ENCODE results near the gene POLR1E. TPM values are rescaled to one million over a fixed set of nuclear protein-coding genes. Genes with fewer than 3 reads are reported as not detected.

POLR1E gene
- total RNA-seq, 1 experiment from 2014 or later = 60.9 TPM

- H3K4me1 ChIP-seq (ENCODE audit: control insufficient read depth in 1 of 2, insufficient read depth in 2 of 2, low read length in 2 of 2) = no peaks in the 10 kb centered on the region
- peaks cover 80% of the 10 kb centered on the region for H3K79me2 ChIP-seq (ENCODE audit: insufficient read depth, low read length)
- intact Hi-C loops (cut with micrococcal nuclease) = no loop called here
- DNase-seq (ENCODE audit: low read depth, low spot score) (no peak), ATAC-seq (no peak)
- H3K9ac ChIP-seq (ENCODE audit: low read length) = no peak overlapping the region
- CTCF ChIA-PET = no interaction called here
- H4K20me1 ChIP-seq (ENCODE audit: insufficient read depth) = peaks cover 7% of the 10 kb centered on the region; the same call in 1 of the 2 replicates
- POLR2A ChIA-PET = no interaction called here
- H3K27me3 ChIP-seq (ENCODE audit: insufficient read depth, low read length) = no peaks in the 10 kb centered on the region
- H3K4me2 ChIP-seq (ENCODE audit: low read length) = no peak overlapping the region
- peaks cover 64 to 81% of the 10 kb centered on the region in 2 experiments; a peak in 3 of 4 replicates for H3K36me3 ChIP-seq (ENCODE audit: control insufficient read depth in 1 of 2, insufficient read depth in 2 of 2, low read length in 2 of 2)
- no peaks in the 10 kb centered on the region for H3K9me3 ChIP-seq (ENCODE audit: control insufficient read depth in 1 of 2, insufficient read depth in 1 of 2, low read depth in 1 of 2, low read length in 2 of 2)
- RAD21 ChIA-PET (ENCODE audit: low non-redundant PET in 1 of 2, low total read pairs in 2 of 2, uncharacterized antibody in 2 of 2, unreplicated experiment in 2 of 2) = no interaction called here
- TF ChIP-seq SP1 (IDR thresholded peaks at IDR 0.05; ENCODE audit: low read depth) (no peak), FOSL1 (IDR thresholded peaks at IDR 0.05; ENCODE audit: low read depth) (no peak), POLR2AphosphoS5 (IDR thresholded peaks at IDR 0.05; ENCODE audit: low read depth, low read length) (no peak), ZFX (IDR thresholded peaks at IDR 0.05) (no peak), ZNF274 (IDR thresholded peaks at IDR 0.05; ENCODE audit: low read depth, low read length) (no peak), ELF1 (IDR thresholded peaks at IDR 0.05; ENCODE audit: borderline replicate concordance, low read depth) (no peak), YY1 (IDR thresholded peaks at IDR 0.05; ENCODE audit: extremely low read depth, insufficient replicate concordance, low read depth, low read length) (no peak), CBX3 (IDR thresholded peaks at IDR 0.05; ENCODE audit: low read depth) (no peak), EZH2phosphoT487 (IDR thresholded peaks at IDR 0.05; ENCODE audit: borderline replicate concordance) (no peak), POLR2A (IDR thresholded peaks at IDR 0.05; ENCODE audit: borderline replicate concordance, extremely low read depth, insufficient read depth, insufficient read length) (no peak), CEBPB (IDR thresholded peaks at IDR 0.05; ENCODE audit: low read depth) (no peak), JUND (IDR thresholded peaks at IDR 0.05) (no peak)
- TF ChIP-seq, protein P1, sequence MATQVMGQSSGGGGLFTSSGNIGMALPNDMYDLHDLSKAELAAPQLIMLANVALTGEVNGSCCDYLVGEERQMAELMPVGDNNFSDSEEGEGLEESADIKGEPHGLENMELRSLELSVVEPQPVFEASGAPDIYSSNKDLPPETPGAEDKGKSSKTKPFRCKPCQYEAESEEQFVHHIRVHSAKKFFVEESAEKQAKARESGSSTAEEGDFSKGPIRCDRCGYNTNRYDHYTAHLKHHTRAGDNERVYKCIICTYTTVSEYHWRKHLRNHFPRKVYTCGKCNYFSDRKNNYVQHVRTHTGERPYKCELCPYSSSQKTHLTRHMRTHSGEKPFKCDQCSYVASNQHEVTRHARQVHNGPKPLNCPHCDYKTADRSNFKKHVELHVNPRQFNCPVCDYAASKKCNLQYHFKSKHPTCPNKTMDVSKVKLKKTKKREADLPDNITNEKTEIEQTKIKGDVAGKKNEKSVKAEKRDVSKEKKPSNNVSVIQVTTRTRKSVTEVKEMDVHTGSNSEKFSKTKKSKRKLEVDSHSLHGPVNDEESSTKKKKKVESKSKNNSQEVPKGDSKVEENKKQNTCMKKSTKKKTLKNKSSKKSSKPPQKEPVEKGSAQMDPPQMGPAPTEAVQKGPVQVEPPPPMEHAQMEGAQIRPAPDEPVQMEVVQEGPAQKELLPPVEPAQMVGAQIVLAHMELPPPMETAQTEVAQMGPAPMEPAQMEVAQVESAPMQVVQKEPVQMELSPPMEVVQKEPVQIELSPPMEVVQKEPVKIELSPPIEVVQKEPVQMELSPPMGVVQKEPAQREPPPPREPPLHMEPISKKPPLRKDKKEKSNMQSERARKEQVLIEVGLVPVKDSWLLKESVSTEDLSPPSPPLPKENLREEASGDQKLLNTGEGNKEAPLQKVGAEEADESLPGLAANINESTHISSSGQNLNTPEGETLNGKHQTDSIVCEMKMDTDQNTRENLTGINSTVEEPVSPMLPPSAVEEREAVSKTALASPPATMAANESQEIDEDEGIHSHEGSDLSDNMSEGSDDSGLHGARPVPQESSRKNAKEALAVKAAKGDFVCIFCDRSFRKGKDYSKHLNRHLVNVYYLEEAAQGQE (IDR thresholded peaks at IDR 0.05; ENCODE audit: low read depth) = no peak
- TF ChIP-seq, protein P2, sequence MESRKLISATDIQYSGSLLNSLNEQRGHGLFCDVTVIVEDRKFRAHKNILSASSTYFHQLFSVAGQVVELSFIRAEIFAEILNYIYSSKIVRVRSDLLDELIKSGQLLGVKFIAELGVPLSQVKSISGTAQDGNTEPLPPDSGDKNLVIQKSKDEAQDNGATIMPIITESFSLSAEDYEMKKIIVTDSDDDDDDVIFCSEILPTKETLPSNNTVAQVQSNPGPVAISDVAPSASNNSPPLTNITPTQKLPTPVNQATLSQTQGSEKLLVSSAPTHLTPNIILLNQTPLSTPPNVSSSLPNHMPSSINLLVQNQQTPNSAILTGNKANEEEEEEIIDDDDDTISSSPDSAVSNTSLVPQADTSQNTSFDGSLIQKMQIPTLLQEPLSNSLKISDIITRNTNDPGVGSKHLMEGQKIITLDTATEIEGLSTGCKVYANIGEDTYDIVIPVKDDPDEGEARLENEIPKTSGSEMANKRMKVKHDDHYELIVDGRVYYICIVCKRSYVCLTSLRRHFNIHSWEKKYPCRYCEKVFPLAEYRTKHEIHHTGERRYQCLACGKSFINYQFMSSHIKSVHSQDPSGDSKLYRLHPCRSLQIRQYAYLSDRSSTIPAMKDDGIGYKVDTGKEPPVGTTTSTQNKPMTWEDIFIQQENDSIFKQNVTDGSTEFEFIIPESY (IDR thresholded peaks at IDR 0.05; ENCODE audit: extremely low read depth, insufficient replicate concordance, low read length) = no peak
- TF ChIP-seq, protein P3, sequence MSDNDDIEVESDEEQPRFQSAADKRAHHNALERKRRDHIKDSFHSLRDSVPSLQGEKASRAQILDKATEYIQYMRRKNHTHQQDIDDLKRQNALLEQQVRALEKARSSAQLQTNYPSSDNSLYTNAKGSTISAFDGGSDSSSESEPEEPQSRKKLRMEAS (IDR thresholded peaks at IDR 0.05) = no peak
- no peak overlapping the region for H3K4me3 ChIP-seq (replicated peaks in 1 of 2; ENCODE audit: low read depth in 1 of 2, low read length in 2 of 2)
- BruUV-seq (replicated peaks) = no TSS peak
- H3K27ac ChIP-seq (ENCODE audit: low read depth, low read length) = no peak overlapping the region
- no peaks in the 10 kb centered on the region for H3K9me2 ChIP-seq (ENCODE audit: insufficient read depth)
- no peak overlapping the region for H2AFZ ChIP-seq (ENCODE audit: low read depth, low read length, poor library complexity, severe bottlenecking)
Measured at GRCh38 chr9:37497320-37497719, 11.6 kb downstream of the POLR1E start.
